ENCODE results near the gene PTPN21.

DNA sequence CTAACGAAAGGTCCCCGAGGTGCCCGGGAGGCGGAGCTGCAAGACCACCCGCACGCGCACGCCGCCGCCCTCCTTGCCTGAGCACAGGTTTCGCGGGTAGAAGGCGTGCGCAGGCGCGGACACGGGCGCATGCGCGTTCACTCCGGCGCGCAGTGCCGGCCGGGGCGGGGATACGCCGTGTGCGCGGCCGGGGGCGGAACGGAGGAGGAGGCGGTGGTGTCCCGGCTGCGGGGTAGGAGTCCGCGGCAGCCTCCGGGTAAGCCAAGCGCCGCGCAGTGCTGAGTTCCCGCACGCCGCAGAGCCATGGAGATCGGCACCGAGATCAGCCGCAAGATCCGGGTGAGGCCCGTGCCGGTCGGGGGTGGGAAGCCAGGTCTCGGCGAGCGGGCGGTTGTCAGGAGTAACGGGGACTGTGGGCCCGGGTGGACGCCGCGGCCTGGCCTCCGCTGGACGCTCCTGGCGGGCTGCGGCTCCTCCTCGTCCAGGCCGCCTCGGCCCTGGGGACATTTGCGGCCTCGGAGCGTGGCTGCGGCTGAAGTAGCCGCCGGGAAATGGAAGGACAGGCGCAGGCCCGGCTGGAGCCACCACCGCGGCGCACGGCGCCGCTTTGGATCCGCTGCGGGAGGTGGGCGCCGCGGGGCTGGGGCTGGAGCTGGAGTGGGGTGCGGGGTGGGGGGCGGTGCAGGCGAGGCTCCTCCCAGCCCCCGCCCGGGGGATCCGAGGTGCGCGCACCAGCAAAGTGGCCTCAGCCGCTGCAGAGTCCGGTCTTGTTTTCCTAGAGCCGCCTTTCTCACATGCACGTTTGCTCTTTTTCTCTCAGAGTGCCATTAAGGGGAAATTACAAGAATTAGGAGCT is 8.3 kb upstream of the PTPN21 start, which contains the start of gene ZC3H14:
- TF ChIP-seq POLR2AphosphoS2 (IDR thresholded peaks at IDR 0.05; ENCODE audit: low read depth, low read length) = no peak
- TF ChIP-seq, protein P1, sequence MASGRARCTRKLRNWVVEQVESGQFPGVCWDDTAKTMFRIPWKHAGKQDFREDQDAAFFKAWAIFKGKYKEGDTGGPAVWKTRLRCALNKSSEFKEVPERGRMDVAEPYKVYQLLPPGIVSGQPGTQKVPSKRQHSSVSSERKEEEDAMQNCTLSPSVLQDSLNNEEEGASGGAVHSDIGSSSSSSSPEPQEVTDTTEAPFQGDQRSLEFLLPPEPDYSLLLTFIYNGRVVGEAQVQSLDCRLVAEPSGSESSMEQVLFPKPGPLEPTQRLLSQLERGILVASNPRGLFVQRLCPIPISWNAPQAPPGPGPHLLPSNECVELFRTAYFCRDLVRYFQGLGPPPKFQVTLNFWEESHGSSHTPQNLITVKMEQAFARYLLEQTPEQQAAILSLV (CRISPR knock-in tag; IDR thresholded peaks at IDR 0.05; ENCODE audit: borderline replicate concordance) = peak; percentile 96; the same call in 1 of the 2 replicates
- no peak for TF ChIP-seq ATF1 (CRISPR knock-in tag; IDR thresholded peaks at IDR 0.05)
- no peak for TF ChIP-seq FOXM1 (CRISPR knock-in tag; IDR thresholded peaks at IDR 0.05)
- TF ChIP-seq ZNF317 (CRISPR knock-in tag; IDR thresholded peaks at IDR 0.05) = no peak; the same call in none of the 2 replicates
- peak; percentile 99 for TF ChIP-seq KDM5B (CRISPR knock-in tag; IDR thresholded peaks at IDR 0.05; ENCODE audit: borderline replicate concordance)
- TF ChIP-seq, protein P2, sequence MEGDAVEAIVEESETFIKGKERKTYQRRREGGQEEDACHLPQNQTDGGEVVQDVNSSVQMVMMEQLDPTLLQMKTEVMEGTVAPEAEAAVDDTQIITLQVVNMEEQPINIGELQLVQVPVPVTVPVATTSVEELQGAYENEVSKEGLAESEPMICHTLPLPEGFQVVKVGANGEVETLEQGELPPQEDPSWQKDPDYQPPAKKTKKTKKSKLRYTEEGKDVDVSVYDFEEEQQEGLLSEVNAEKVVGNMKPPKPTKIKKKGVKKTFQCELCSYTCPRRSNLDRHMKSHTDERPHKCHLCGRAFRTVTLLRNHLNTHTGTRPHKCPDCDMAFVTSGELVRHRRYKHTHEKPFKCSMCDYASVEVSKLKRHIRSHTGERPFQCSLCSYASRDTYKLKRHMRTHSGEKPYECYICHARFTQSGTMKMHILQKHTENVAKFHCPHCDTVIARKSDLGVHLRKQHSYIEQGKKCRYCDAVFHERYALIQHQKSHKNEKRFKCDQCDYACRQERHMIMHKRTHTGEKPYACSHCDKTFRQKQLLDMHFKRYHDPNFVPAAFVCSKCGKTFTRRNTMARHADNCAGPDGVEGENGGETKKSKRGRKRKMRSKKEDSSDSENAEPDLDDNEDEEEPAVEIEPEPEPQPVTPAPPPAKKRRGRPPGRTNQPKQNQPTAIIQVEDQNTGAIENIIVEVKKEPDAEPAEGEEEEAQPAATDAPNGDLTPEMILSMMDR (CRISPR knock-in tag; IDR thresholded peaks at IDR 0.05) = peak; percentile 48; the same call in 1 of the 2 replicates
- peak; percentile 90 for TF ChIP-seq ATF7-NPFF (CRISPR knock-in tag; IDR thresholded peaks at IDR 0.05; ENCODE audit: low read depth)
